ENCODE results near the gene WDR93.

DNA sequence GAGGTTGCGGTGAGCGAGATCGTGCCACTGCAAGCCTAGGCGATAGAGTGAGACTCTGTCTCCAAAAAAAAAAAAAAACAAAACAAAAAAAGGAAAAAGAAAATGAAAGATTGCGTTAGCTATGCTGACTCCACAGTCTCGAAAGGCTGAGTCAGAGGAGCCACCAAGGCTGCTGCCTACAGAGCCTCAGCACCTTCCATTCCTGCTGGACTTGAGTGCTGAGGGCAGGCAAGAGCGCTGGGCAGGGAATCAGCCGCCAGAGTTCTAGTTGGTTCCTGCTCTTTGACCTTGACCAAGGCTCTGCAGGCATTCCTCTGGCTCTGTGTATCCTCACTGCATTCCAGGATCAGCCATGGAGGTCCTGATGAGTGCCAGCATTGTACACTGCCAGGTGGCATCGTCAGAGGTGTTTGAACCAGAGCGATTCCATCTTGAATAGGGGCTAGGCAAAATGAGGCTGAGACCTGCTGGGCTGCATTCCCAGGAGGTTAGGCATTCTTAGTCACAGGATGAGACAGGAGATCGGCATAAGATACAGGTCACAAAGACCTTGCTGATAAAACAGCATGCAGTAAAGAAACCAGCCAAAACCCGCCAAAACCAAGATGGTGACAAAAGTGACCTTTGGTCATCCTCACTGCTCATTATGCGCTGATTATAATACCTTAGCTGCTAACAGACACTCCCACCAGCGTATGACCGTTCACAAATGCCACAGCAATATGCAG, 91.4 kb downstream of the WDR93 start:
- TF ChIP-seq SP1 (IDR thresholded peaks at IDR 0.05): peak; percentile 39
- TF ChIP-seq, protein P1, sequence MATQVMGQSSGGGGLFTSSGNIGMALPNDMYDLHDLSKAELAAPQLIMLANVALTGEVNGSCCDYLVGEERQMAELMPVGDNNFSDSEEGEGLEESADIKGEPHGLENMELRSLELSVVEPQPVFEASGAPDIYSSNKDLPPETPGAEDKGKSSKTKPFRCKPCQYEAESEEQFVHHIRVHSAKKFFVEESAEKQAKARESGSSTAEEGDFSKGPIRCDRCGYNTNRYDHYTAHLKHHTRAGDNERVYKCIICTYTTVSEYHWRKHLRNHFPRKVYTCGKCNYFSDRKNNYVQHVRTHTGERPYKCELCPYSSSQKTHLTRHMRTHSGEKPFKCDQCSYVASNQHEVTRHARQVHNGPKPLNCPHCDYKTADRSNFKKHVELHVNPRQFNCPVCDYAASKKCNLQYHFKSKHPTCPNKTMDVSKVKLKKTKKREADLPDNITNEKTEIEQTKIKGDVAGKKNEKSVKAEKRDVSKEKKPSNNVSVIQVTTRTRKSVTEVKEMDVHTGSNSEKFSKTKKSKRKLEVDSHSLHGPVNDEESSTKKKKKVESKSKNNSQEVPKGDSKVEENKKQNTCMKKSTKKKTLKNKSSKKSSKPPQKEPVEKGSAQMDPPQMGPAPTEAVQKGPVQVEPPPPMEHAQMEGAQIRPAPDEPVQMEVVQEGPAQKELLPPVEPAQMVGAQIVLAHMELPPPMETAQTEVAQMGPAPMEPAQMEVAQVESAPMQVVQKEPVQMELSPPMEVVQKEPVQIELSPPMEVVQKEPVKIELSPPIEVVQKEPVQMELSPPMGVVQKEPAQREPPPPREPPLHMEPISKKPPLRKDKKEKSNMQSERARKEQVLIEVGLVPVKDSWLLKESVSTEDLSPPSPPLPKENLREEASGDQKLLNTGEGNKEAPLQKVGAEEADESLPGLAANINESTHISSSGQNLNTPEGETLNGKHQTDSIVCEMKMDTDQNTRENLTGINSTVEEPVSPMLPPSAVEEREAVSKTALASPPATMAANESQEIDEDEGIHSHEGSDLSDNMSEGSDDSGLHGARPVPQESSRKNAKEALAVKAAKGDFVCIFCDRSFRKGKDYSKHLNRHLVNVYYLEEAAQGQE (IDR thresholded peaks at IDR 0.05): peak; percentile 30
- TF ChIP-seq RAD21 (IDR thresholded peaks at IDR 0.05): peak in 1 of 2 donors; percentile 26
- peak; percentile 25 for TF ChIP-seq NR2F2 (IDR thresholded peaks at IDR 0.05)
- TF ChIP-seq, protein P2, sequence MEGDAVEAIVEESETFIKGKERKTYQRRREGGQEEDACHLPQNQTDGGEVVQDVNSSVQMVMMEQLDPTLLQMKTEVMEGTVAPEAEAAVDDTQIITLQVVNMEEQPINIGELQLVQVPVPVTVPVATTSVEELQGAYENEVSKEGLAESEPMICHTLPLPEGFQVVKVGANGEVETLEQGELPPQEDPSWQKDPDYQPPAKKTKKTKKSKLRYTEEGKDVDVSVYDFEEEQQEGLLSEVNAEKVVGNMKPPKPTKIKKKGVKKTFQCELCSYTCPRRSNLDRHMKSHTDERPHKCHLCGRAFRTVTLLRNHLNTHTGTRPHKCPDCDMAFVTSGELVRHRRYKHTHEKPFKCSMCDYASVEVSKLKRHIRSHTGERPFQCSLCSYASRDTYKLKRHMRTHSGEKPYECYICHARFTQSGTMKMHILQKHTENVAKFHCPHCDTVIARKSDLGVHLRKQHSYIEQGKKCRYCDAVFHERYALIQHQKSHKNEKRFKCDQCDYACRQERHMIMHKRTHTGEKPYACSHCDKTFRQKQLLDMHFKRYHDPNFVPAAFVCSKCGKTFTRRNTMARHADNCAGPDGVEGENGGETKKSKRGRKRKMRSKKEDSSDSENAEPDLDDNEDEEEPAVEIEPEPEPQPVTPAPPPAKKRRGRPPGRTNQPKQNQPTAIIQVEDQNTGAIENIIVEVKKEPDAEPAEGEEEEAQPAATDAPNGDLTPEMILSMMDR (IDR thresholded peaks at IDR 0.05; ENCODE audit: low read depth, low read length, missing input control): no peak
- TF ChIP-seq, protein P3, sequence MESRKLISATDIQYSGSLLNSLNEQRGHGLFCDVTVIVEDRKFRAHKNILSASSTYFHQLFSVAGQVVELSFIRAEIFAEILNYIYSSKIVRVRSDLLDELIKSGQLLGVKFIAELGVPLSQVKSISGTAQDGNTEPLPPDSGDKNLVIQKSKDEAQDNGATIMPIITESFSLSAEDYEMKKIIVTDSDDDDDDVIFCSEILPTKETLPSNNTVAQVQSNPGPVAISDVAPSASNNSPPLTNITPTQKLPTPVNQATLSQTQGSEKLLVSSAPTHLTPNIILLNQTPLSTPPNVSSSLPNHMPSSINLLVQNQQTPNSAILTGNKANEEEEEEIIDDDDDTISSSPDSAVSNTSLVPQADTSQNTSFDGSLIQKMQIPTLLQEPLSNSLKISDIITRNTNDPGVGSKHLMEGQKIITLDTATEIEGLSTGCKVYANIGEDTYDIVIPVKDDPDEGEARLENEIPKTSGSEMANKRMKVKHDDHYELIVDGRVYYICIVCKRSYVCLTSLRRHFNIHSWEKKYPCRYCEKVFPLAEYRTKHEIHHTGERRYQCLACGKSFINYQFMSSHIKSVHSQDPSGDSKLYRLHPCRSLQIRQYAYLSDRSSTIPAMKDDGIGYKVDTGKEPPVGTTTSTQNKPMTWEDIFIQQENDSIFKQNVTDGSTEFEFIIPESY (IDR thresholded peaks at IDR 0.05): no peak
- no peak for TF ChIP-seq TAF1 (conservative IDR thresholded peaks at IDR 0.05)
- TF ChIP-seq, protein P4, sequence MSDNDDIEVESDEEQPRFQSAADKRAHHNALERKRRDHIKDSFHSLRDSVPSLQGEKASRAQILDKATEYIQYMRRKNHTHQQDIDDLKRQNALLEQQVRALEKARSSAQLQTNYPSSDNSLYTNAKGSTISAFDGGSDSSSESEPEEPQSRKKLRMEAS (IDR thresholded peaks at IDR 0.05): no peak
- TF ChIP-seq JUND (IDR thresholded peaks at IDR 0.05): no peak
- TF ChIP-seq YY1 (IDR thresholded peaks at IDR 0.05): peak; percentile 70
- no peak for TF ChIP-seq EGR1 (IDR thresholded peaks at IDR 0.05; ENCODE audit: low read depth in 2 of 2)
- no peak for TF ChIP-seq GABPA (IDR thresholded peaks at IDR 0.05 in 1 of 2, conservative IDR thresholded peaks at IDR 0.05 in 1 of 2)
- TF ChIP-seq FOXA2 (IDR thresholded peaks at IDR 0.05): no peak
